Measurements from ENCODE around the gene ZBTB2.
A peak's percentile ranks its signal among the peaks of the same experiment; 100 is the strongest.
"Not testable (repeated sequence)": the region's sequence is repeated elsewhere in the genome, so short reads cannot be mapped to it uniquely, and the experiment has no call there.

Gene ZBTB2

DNA sequence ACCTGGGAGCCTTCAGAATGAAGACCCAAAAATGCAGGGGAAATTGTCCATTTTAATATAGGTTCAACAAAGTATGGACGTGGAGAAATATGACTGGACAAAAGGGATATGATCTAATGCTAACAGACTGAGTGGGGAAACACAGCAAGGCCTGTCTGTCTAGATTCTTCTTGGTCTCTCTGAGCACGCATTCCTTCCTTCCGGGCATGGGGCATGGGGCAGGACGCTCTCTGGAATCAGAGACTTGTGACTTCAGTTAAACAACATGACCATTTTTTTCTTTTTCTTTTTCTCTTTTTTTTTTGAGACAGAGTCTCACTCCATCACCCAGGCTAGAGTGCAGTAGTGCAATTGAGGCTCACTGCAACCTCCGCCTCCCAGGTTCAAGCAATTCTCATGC is 31.9 kb downstream of the ZBTB2 start:
- H3K27me3 ChIP-seq (replicated peaks; ENCODE audit: control insufficient read depth, insufficient read depth, low read length): no peaks in the 10 kb centered on the region
- no peak overlapping the region for H3K4me3 ChIP-seq (ENCODE audit: low read length)
- H3K9ac ChIP-seq (ENCODE audit: low read length): no peak overlapping the region
- no peaks in the 10 kb centered on the region for H3K9me3 ChIP-seq (ENCODE audit: control insufficient read depth, low read length)
- H3K36me3 ChIP-seq (ENCODE audit: control insufficient read depth, insufficient read depth, low read length, severe bottlenecking): peaks cover 41% of the 10 kb centered on the region
- peaks cover 16% of the 10 kb centered on the region for H3K4me1 ChIP-seq (ENCODE audit: control insufficient read depth, insufficient read depth, low read length)
- no peak for DNase-seq (ENCODE audit: low read depth)

DNA sequence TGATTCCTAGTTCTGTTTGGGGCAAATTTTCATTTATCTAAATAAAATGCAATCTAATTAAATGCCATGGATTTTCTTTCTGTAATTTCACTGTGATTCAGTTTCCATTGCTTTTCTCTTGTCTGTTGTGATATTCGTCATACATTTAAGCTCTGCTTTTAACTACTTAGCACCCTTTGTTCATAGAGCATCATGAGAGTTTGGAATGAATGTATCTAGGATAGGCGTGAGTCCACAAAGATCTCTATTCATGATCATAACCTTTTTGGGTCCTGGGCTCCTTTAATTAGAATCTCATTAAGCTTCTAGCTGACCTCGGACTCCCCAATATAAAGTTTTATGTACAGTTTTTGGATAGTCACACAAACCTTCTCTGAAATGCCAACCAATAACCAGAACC is 32.9 kb downstream of the ZBTB2 start:
- H3K4me1 ChIP-seq (ENCODE audit: control insufficient read depth, insufficient read depth, low read length): peaks cover 16% of the 10 kb centered on the region
- no peak overlapping the region for H3K4me3 ChIP-seq (ENCODE audit: low read length)
- H3K27me3 ChIP-seq (replicated peaks; ENCODE audit: control insufficient read depth, insufficient read depth, low read length): no peaks in the 10 kb centered on the region
- no peaks in the 10 kb centered on the region for H3K9me3 ChIP-seq (ENCODE audit: control insufficient read depth, low read length)
- no peak overlapping the region for H3K9ac ChIP-seq (ENCODE audit: low read length)
- peaks cover 44% of the 10 kb centered on the region for H3K36me3 ChIP-seq (ENCODE audit: control insufficient read depth, insufficient read depth, low read length, severe bottlenecking)
- no peak for DNase-seq (ENCODE audit: low read depth)

DNA sequence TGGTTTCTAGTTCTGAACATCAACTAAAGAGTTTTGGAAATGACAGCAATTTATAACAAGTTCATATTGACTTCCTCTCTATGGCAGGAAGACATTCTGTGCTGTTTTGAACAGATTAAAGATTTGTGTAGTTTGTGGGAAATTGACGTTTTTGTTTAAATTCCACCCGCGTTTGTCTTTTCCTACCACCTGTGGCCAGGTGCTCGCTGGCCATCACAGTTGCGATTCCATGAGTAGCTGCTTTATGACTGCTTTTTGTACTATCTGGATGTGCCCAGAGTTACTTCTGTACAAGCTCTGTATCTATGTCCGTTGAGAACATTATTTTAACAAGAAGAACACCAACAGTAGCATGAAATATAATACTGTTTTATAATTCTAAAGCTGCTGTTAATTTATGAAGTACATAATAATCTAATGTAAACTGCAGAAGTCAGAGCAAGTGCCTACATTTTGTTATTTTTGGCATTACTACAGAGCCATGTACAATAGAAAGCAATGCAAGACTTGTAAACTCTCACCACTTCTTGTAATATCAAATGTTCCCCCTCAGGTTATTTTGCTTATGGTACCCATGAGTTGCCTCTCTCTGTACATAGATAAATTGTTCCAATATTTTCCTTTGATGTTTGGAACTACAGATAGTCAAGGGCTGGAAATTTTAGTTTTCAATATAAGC is 33.5 kb downstream of the ZBTB2 start:
- peaks cover 15% of the 10 kb centered on the region for H3K4me1 ChIP-seq (ENCODE audit: control insufficient read depth, insufficient read depth, low read length)
- DNase-seq (ENCODE audit: low read depth): no peak
- H3K27me3 ChIP-seq (replicated peaks; ENCODE audit: control insufficient read depth, insufficient read depth, low read length): no peaks in the 10 kb centered on the region
- H3K9ac ChIP-seq (ENCODE audit: low read length): no peak overlapping the region
- H3K36me3 ChIP-seq (ENCODE audit: control insufficient read depth, insufficient read depth, low read length, severe bottlenecking): peaks cover 50% of the 10 kb centered on the region
- H3K4me3 ChIP-seq (ENCODE audit: low read length): no peak overlapping the region
- no peaks in the 10 kb centered on the region for H3K9me3 ChIP-seq (ENCODE audit: control insufficient read depth, low read length)

DNA sequence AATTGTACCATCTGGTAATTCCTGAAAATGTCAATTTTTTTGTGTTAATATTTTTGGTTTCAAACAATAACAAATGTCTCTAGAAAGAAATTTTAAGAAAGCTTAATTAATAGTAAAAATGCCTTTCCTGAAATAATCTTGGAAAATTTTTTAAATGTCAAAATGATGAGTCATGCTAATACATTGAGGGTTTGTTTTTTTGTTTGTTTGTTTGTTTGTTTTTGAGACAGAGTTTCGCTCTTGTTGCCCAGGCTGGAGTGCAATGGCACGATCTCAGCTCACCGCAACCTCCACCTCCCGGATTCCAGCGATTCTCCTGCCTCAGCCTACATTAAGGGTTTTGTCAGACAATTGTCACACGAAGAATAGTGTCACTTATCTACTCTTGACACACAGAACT is 34.4 kb downstream of the ZBTB2 start:
- H3K9me3 ChIP-seq (ENCODE audit: control insufficient read depth, low read length); DNase-seq (ENCODE audit: low read depth); H3K27me3 ChIP-seq (replicated peaks; ENCODE audit: control insufficient read depth, insufficient read depth, low read length): not testable (repeated sequence)
- Histone ChIP-seq H3K4me1 (ENCODE audit: control insufficient read depth, insufficient read depth, low read length) (peaks cover 13% of the 10 kb centered on the region), H3K9ac (ENCODE audit: low read length) (peak overlapping the region; percentile 53), H3K36me3 (ENCODE audit: control insufficient read depth, insufficient read depth, low read length, severe bottlenecking) (peaks cover 57% of the 10 kb centered on the region), H3K4me3 (ENCODE audit: low read length) (peak overlapping the region; percentile 53)

DNA sequence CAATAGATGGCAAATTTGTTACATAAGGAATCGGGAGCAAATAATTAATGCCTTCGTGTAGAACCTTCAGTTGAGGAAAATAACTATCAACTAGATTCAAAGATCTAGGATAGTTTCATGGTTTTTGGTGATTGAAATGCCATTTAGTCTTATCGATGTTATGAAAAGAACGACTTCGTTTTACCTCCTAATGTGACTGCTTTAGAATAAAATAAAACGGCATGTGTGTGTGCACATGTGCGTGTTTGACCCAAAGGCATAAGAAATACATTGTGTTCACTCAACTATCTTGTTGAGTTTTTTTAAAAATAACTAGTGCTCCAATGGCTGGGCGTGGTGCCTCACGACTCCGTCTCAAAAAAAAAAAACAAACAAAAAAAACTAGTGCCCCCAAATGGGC is 37.6 kb downstream of the ZBTB2 start:
- no peak overlapping the region for H3K4me3 ChIP-seq (ENCODE audit: low read length)
- H3K36me3 ChIP-seq (ENCODE audit: control insufficient read depth, insufficient read depth, low read length, severe bottlenecking): peaks cover 74% of the 10 kb centered on the region
- H3K9ac ChIP-seq (ENCODE audit: low read length): no peak overlapping the region

DNA sequence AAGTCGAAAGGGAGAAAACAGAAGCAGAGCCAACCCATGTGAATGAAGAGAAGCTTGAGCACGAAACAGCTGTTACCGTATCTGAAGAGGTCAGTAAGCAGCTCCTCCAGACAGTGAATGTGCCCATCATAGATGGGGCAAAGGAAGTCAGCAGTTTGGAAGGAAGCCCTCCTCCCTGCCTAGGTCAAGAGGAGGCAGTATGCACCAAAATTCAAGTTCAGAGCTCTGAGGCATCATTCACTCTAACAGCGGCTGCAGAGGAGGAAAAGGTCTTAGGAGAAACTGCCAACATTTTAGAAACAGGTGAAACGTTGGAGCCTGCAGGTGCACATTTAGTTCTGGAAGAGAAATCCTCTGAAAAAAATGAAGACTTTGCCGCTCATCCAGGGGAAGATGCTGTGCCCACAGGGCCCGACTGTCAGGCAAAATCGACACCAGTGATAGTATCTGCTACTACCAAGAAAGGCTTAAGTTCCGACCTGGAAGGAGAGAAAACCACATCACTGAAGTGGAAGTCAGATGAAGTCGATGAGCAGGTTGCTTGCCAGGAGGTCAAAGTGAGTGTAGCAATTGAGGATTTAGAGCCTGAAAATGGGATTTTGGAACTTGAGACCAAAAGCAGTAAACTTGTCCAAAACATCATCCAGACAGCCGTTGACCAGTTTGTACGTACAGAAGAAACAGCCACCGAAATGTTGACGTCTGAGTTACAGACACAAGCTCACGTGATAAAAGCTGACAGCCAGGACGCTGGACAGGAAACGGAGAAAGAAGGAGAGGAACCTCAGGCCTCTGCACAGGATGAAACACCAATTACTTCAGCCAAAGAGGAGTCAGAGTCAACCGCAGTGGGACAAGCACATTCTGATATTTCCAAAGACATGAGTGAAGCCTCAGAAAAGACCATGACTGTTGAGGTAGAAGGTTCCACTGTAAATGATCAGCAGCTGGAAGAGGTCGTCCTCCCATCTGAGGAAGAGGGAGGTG is 38.7 kb downstream of the ZBTB2 start:
- H3K4me3 ChIP-seq (ENCODE audit: low read length): no peak overlapping the region
- no peaks in the 10 kb centered on the region for H3K9me3 ChIP-seq (ENCODE audit: control insufficient read depth, low read length)
- DNase-seq (ENCODE audit: low read depth): no peak
- H3K4me1 ChIP-seq (ENCODE audit: control insufficient read depth, insufficient read depth, low read length): peaks cover 13% of the 10 kb centered on the region
- no peaks in the 10 kb centered on the region for H3K27me3 ChIP-seq (replicated peaks; ENCODE audit: control insufficient read depth, insufficient read depth, low read length)
- no peak overlapping the region for H3K9ac ChIP-seq (ENCODE audit: low read length)
- H3K36me3 ChIP-seq (ENCODE audit: control insufficient read depth, insufficient read depth, low read length, severe bottlenecking): peaks cover 65% of the 10 kb centered on the region

More for the DNA sequence above, 37.6 kb downstream of the ZBTB2 start:
- H3K27me3 ChIP-seq (replicated peaks; ENCODE audit: control insufficient read depth, insufficient read depth, low read length): no peaks in the 10 kb centered on the region
- no peaks in the 10 kb centered on the region for H3K9me3 ChIP-seq (ENCODE audit: control insufficient read depth, low read length)
- H3K4me1 ChIP-seq (ENCODE audit: control insufficient read depth, insufficient read depth, low read length): peaks cover 13% of the 10 kb centered on the region
- DNase-seq (ENCODE audit: low read depth): no peak

DNA sequence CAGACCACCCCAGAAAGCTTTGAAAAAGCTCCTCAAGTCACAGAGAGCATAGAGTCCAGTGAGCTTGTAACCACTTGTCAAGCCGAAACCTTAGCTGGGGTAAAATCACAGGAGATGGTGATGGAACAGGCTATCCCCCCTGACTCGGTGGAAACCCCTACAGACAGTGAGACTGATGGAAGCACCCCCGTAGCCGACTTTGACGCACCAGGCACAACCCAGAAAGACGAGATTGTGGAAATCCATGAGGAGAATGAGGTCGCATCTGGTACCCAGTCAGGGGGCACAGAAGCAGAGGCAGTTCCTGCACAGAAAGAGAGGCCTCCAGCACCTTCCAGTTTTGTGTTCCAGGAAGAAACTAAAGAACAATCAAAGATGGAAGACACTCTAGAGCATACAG is 39.6 kb downstream of the ZBTB2 start:
- no peak for DNase-seq (ENCODE audit: low read depth)
- no peak overlapping the region for H3K4me3 ChIP-seq (ENCODE audit: low read length)
- H3K36me3 ChIP-seq (ENCODE audit: control insufficient read depth, insufficient read depth, low read length, severe bottlenecking): peaks cover 59% of the 10 kb centered on the region
- H3K9me3 ChIP-seq (ENCODE audit: control insufficient read depth, low read length): no peaks in the 10 kb centered on the region
- peaks cover 7% of the 10 kb centered on the region for H3K4me1 ChIP-seq (ENCODE audit: control insufficient read depth, insufficient read depth, low read length)
- no peak overlapping the region for H3K9ac ChIP-seq (ENCODE audit: low read length)
- H3K27me3 ChIP-seq (replicated peaks; ENCODE audit: control insufficient read depth, insufficient read depth, low read length): no peaks in the 10 kb centered on the region

DNA sequence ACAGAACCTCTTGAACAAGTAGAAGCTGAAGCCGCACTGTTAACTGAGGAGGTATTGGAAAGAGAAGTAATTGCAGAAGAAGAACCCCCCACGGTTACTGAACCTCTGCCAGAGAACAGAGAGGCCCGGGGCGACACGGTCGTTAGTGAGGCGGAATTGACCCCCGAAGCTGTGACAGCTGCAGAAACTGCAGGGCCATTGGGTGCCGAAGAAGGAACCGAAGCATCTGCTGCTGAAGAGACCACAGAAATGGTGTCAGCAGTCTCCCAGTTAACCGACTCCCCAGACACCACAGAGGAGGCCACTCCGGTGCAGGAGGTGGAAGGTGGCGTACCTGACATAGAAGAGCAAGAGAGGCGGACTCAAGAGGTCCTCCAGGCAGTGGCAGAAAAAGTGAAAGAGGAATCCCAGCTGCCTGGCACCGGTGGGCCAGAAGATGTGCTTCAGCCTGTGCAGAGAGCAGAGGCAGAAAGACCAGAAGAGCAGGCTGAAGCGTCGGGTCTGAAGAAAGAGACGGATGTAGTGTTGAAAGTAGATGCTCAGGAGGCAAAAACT is 40.1 kb downstream of the ZBTB2 start:
- Histone ChIP-seq H3K4me1 (ENCODE audit: control insufficient read depth, insufficient read depth, low read length) (peaks cover 2% of the 10 kb centered on the region), H3K9ac (ENCODE audit: low read length) (no peak overlapping the region), H3K36me3 (ENCODE audit: control insufficient read depth, insufficient read depth, low read length, severe bottlenecking) (peaks cover 59% of the 10 kb centered on the region), H3K27me3 (replicated peaks; ENCODE audit: control insufficient read depth, insufficient read depth, low read length) (no peaks in the 10 kb centered on the region), H3K9me3 (ENCODE audit: control insufficient read depth, low read length) (no peaks in the 10 kb centered on the region), H3K4me3 (ENCODE audit: low read length) (no peak overlapping the region)
- DNase-seq (ENCODE audit: low read depth): no peak

DNA sequence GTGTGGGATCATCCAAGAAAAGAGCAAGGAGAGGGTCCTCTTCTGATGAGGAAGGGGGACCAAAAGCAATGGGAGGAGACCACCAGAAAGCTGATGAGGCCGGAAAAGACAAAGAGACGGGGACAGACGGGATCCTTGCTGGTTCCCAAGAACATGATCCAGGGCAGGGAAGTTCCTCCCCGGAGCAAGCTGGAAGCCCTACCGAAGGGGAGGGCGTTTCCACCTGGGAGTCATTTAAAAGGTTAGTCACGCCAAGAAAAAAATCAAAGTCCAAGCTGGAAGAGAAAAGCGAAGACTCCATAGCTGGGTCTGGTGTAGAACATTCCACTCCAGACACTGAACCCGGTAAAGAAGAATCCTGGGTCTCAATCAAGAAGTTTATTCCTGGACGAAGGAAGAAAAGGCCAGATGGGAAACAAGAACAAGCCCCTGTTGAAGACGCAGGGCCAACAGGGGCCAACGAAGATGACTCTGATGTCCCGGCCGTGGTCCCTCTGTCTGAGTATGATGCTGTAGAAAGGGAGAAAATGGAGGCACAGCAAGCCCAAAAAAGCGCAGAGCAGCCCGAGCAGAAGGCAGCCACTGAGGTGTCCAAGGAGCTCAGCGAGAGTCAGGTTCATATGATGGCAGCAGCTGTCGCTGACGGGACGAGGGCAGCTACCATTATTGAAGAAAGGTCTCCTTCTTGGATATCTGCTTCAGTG is 40.8 kb downstream of the ZBTB2 start:
- Histone ChIP-seq H3K27me3 (replicated peaks; ENCODE audit: control insufficient read depth, insufficient read depth, low read length) (no peaks in the 10 kb centered on the region), H3K9me3 (ENCODE audit: control insufficient read depth, low read length) (no peaks in the 10 kb centered on the region), H3K36me3 (ENCODE audit: control insufficient read depth, insufficient read depth, low read length, severe bottlenecking) (peaks cover 53% of the 10 kb centered on the region), H3K9ac (ENCODE audit: low read length) (no peak overlapping the region), H3K4me1 (ENCODE audit: control insufficient read depth, insufficient read depth, low read length) (no peaks in the 10 kb centered on the region), H3K4me3 (ENCODE audit: low read length) (no peak overlapping the region)
- no peak for DNase-seq (ENCODE audit: low read depth)

DNA sequence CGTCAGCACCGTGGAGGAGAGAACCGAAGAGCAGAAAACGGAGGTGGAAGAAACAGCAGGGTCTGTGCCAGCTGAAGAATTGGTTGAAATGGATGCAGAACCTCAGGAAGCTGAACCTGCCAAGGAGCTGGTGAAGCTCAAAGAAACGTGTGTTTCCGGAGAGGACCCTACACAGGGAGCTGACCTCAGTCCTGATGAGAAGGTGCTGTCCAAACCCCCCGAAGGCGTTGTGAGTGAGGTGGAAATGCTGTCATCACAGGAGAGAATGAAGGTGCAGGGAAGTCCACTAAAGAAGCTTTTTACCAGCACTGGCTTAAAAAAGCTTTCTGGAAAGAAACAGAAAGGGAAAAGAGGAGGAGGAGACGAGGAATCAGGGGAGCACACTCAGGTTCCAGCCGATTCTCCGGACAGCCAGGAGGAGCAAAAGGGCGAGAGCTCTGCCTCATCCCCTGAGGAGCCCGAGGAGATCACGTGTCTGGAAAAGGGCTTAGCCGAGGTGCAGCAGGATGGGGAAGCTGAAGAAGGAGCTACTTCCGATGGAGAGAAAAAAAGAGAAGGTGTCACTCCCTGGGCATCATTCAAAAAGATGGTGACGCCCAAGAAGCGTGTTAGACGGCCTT is 41.6 kb downstream of the ZBTB2 start:
- Histone ChIP-seq H3K9me3 (ENCODE audit: control insufficient read depth, low read length) (no peaks in the 10 kb centered on the region), H3K4me3 (ENCODE audit: low read length) (no peak overlapping the region), H3K4me1 (ENCODE audit: control insufficient read depth, insufficient read depth, low read length) (no peaks in the 10 kb centered on the region), H3K27me3 (replicated peaks; ENCODE audit: control insufficient read depth, insufficient read depth, low read length) (no peaks in the 10 kb centered on the region), H3K9ac (ENCODE audit: low read length) (no peak overlapping the region), H3K36me3 (ENCODE audit: control insufficient read depth, insufficient read depth, low read length, severe bottlenecking) (peaks cover 51% of the 10 kb centered on the region)
- no peak for DNase-seq (ENCODE audit: low read depth)
